ENCODE results near the gene SYT1.
"Not testable (repeated sequence)": the region's sequence is repeated elsewhere in the genome, so short reads cannot be mapped to it uniquely, and the experiment has no call there.

Gene SYT1

GRCh38 chr12:78864403-78864869 lies at the start of gene SYT1:
Gene SYT1, plus strand, starts transcription at chr12:78864774.
- Histone ChIP-seq H3K4me1 (ENCODE audit: control insufficient read depth, insufficient read depth, low read length) (no peaks in the 10 kb centered on the region), H3K4me3 (ENCODE audit: low read length) (peak within 1 kb of the TSS; percentile 96), H3K9me3 (ENCODE audit: control insufficient read depth, insufficient read depth, low read length) (no peaks in the 10 kb centered on the region), H3K36me3 (ENCODE audit: control insufficient read depth, insufficient read depth, low read length) (no peaks in the 10 kb centered on the region), H3K27ac (ENCODE audit: low read length) (no peak within 1 kb of the TSS), H3K27me3 (ENCODE audit: control insufficient read depth, insufficient read depth, low read length) (no peaks in the 10 kb centered on the region)
- peak; percentile 83 for DNase-seq (ENCODE audit: low read depth, low spot score)
- WGBS (ENCODE audit: insufficient coverage, insufficient read length): no CpG with 5 or more reads among the region's 19 CpGs

GRCh38 chr12:78818487-78818886 lies 46.1 kb upstream of the SYT1 start:
- H3K36me3 ChIP-seq (ENCODE audit: control insufficient read depth, insufficient read depth, low read length): no peaks in the 10 kb centered on the region
- H3K4me3 ChIP-seq (ENCODE audit: low read length): no peak overlapping the region
- no peaks in the 10 kb centered on the region for H3K27me3 ChIP-seq (ENCODE audit: control insufficient read depth, insufficient read depth, low read length)
- no peaks in the 10 kb centered on the region for H3K4me1 ChIP-seq (ENCODE audit: control insufficient read depth, insufficient read depth, low read length)
- H3K9me3 ChIP-seq (ENCODE audit: control insufficient read depth, insufficient read depth, low read length): no peaks in the 10 kb centered on the region
- no CpG with 5 or more reads among the region's 5 CpGs for WGBS (ENCODE audit: insufficient coverage, insufficient read length)
- H3K27ac ChIP-seq (ENCODE audit: low read length): no peak overlapping the region
- no peak for DNase-seq (ENCODE audit: low read depth, low spot score)

GRCh38 chr12:78820946-78821345 lies 43.6 kb upstream of the SYT1 start:
- Histone ChIP-seq H3K27me3 (ENCODE audit: control insufficient read depth, insufficient read depth, low read length) (no peaks in the 10 kb centered on the region), H3K36me3 (ENCODE audit: control insufficient read depth, insufficient read depth, low read length) (no peaks in the 10 kb centered on the region), H3K4me3 (ENCODE audit: low read length) (no peak overlapping the region), H3K4me1 (ENCODE audit: control insufficient read depth, insufficient read depth, low read length) (no peaks in the 10 kb centered on the region), H3K9me3 (ENCODE audit: control insufficient read depth, insufficient read depth, low read length) (no peaks in the 10 kb centered on the region), H3K27ac (ENCODE audit: low read length) (no peak overlapping the region)
- no CpG with 5 or more reads among the region's 2 CpGs for WGBS (ENCODE audit: insufficient coverage, insufficient read length)
- no peak for DNase-seq (ENCODE audit: low read depth, low spot score)

GRCh38 chr12:78824918-78825317 lies 39.7 kb upstream of the SYT1 start:
- no peaks in the 10 kb centered on the region for H3K36me3 ChIP-seq (ENCODE audit: control insufficient read depth, insufficient read depth, low read length)
- DNase-seq (ENCODE audit: low read depth, low spot score): no peak
- no peaks in the 10 kb centered on the region for H3K9me3 ChIP-seq (ENCODE audit: control insufficient read depth, insufficient read depth, low read length)
- no peaks in the 10 kb centered on the region for H3K4me1 ChIP-seq (ENCODE audit: control insufficient read depth, insufficient read depth, low read length)
- H3K27me3 ChIP-seq (ENCODE audit: control insufficient read depth, insufficient read depth, low read length): no peaks in the 10 kb centered on the region
- no peak overlapping the region for H3K4me3 ChIP-seq (ENCODE audit: low read length)
- no peak overlapping the region for H3K27ac ChIP-seq (ENCODE audit: low read length)

- H3K4me1 ChIP-seq (ENCODE audit: control insufficient read depth, insufficient read depth, low read length): no peaks in the 10 kb centered on the region
- WGBS (ENCODE audit: insufficient coverage, insufficient read length): no CpG with 5 or more reads among the region's 2 CpGs
- no peak overlapping the region for H3K4me3 ChIP-seq (ENCODE audit: low read length)
- no peak for DNase-seq (ENCODE audit: low read depth, low spot score)
- H3K36me3 ChIP-seq (ENCODE audit: control insufficient read depth, insufficient read depth, low read length): no peaks in the 10 kb centered on the region
- no peaks in the 10 kb centered on the region for H3K9me3 ChIP-seq (ENCODE audit: control insufficient read depth, insufficient read depth, low read length)
- H3K27me3 ChIP-seq (ENCODE audit: control insufficient read depth, insufficient read depth, low read length): no peaks in the 10 kb centered on the region
- no peak overlapping the region for H3K27ac ChIP-seq (ENCODE audit: low read length)
Observed at GRCh38 chr12:78829690-78830089, 34.9 kb upstream of the SYT1 start.

- WGBS (ENCODE audit: insufficient coverage, insufficient read length): no CpG with 5 or more reads among the region's 6 CpGs
- DNase-seq (ENCODE audit: low read depth, low spot score): no peak
- H3K4me3 ChIP-seq (ENCODE audit: low read length): no peak overlapping the region
Observed at GRCh38 chr12:78835493-78835892, 29.1 kb upstream of the SYT1 start.

GRCh38 chr12:78840518-78841019 lies 24.0 kb upstream of the SYT1 start:
- no CpG with 5 or more reads among the region's 7 CpGs for WGBS (ENCODE audit: insufficient coverage, insufficient read length)
- not testable (repeated sequence) for H3K9me3 ChIP-seq (ENCODE audit: control insufficient read depth, insufficient read depth, low read length); H3K27ac ChIP-seq (ENCODE audit: low read length); DNase-seq (ENCODE audit: low read depth, low spot score); H3K4me1 ChIP-seq (ENCODE audit: control insufficient read depth, insufficient read depth, low read length); H3K4me3 ChIP-seq (ENCODE audit: low read length); H3K27me3 ChIP-seq (ENCODE audit: control insufficient read depth, insufficient read depth, low read length); H3K36me3 ChIP-seq (ENCODE audit: control insufficient read depth, insufficient read depth, low read length)

More at GRCh38 chr12:78835493-78835892, 29.1 kb upstream of the SYT1 start:
- Histone ChIP-seq H3K36me3 (ENCODE audit: control insufficient read depth, insufficient read depth, low read length) (no peaks in the 10 kb centered on the region), H3K9me3 (ENCODE audit: control insufficient read depth, insufficient read depth, low read length) (no peaks in the 10 kb centered on the region), H3K4me1 (ENCODE audit: control insufficient read depth, insufficient read depth, low read length) (no peaks in the 10 kb centered on the region; the same call in 1 of the 2 replicates), H3K27ac (ENCODE audit: low read length) (no peak overlapping the region), H3K27me3 (ENCODE audit: control insufficient read depth, insufficient read depth, low read length) (no peaks in the 10 kb centered on the region)

GRCh38 chr12:78853231-78853630 lies 11.3 kb upstream of the SYT1 start:
- no peaks in the 10 kb centered on the region for H3K4me1 ChIP-seq (ENCODE audit: control insufficient read depth, insufficient read depth, low read length)
- no peak for DNase-seq (ENCODE audit: low read depth, low spot score)

GRCh38 chr12:78863482-78864402 lies 832 bp upstream of the SYT1 start:
- Histone ChIP-seq H3K27ac (ENCODE audit: low read length) (no peak overlapping the region), H3K9me3 (ENCODE audit: control insufficient read depth, insufficient read depth, low read length) (no peaks in the 10 kb centered on the region), H3K4me1 (ENCODE audit: control insufficient read depth, insufficient read depth, low read length) (no peaks in the 10 kb centered on the region), H3K27me3 (ENCODE audit: control insufficient read depth, insufficient read depth, low read length) (no peaks in the 10 kb centered on the region), H3K4me3 (ENCODE audit: low read length) (peak overlapping the region; percentile 96; the same call in 1 of the 2 replicates), H3K36me3 (ENCODE audit: control insufficient read depth, insufficient read depth, low read length) (no peaks in the 10 kb centered on the region)
- no CpG with 5 or more reads among the region's 41 CpGs for WGBS (ENCODE audit: insufficient coverage, insufficient read length)
- peak; percentile 61 for DNase-seq (ENCODE audit: low read depth, low spot score)

More at GRCh38 chr12:78853231-78853630, 11.3 kb upstream of the SYT1 start:
- Histone ChIP-seq H3K9me3 (ENCODE audit: control insufficient read depth, insufficient read depth, low read length) (no peaks in the 10 kb centered on the region), H3K4me3 (ENCODE audit: low read length) (no peak overlapping the region), H3K27me3 (ENCODE audit: control insufficient read depth, insufficient read depth, low read length) (no peaks in the 10 kb centered on the region), H3K36me3 (ENCODE audit: control insufficient read depth, insufficient read depth, low read length) (no peaks in the 10 kb centered on the region), H3K27ac (ENCODE audit: low read length) (no peak overlapping the region)

- 100% methylated on average over 2 of the region's 32 CpGs for WGBS (ENCODE audit: insufficient coverage, insufficient read length)
- Histone ChIP-seq H3K27me3 (ENCODE audit: control insufficient read depth, insufficient read depth, low read length) (no peaks in the 10 kb centered on the region), H3K27ac (ENCODE audit: low read length) (no peak overlapping the region), H3K4me3 (ENCODE audit: low read length) (peak overlapping the region; percentile 96), H3K9me3 (ENCODE audit: control insufficient read depth, insufficient read depth, low read length) (no peaks in the 10 kb centered on the region), H3K4me1 (ENCODE audit: control insufficient read depth, insufficient read depth, low read length) (no peaks in the 10 kb centered on the region), H3K36me3 (ENCODE audit: control insufficient read depth, insufficient read depth, low read length) (no peaks in the 10 kb centered on the region)
- no peak for DNase-seq (ENCODE audit: low read depth, low spot score)
Observed at GRCh38 chr12:78864870-78865463, 393 bp downstream of the SYT1 start.

Data from iPS DF 6.9 (cell line).